NCI-H2081 treated with DMSO at 0.1 percent for 48 hours (cell line): ENCODE measurements around the gene ITGB1.

ENCODE experiments used
- DNase-seq: peaks from one replicate; lab custom pipeline; 2025; lab: John Stamatoyannopoulos, UW

ITGB1 gene

DNA sequence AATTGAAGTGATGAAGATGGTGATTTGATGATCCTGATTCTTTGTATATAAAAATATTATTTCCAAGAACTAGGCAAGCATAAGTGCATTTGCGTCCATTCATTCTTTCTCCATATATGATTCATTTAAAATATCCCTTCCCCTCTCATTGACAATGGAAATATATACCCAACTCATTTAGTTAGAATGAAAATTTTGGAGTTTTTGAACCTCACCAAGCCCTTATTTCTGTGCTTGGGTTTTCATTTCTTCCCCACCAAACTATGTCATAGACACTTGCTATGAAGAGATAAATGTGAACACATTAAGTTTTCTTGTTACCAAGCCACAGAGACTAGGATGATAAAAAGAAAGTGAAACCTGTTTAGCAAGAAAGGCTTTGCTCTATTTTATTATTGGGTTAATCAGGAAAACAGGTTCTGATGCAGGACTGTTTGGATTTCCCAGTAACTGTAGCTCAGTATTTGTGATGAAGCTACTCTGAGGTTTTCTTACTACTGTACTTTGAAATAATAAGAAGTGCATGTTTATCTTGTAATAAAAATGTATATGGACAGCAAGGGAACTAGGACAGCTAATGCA, 68.3 kb downstream of the ITGB1 start:
- no peak for DNase-seq

DNA sequence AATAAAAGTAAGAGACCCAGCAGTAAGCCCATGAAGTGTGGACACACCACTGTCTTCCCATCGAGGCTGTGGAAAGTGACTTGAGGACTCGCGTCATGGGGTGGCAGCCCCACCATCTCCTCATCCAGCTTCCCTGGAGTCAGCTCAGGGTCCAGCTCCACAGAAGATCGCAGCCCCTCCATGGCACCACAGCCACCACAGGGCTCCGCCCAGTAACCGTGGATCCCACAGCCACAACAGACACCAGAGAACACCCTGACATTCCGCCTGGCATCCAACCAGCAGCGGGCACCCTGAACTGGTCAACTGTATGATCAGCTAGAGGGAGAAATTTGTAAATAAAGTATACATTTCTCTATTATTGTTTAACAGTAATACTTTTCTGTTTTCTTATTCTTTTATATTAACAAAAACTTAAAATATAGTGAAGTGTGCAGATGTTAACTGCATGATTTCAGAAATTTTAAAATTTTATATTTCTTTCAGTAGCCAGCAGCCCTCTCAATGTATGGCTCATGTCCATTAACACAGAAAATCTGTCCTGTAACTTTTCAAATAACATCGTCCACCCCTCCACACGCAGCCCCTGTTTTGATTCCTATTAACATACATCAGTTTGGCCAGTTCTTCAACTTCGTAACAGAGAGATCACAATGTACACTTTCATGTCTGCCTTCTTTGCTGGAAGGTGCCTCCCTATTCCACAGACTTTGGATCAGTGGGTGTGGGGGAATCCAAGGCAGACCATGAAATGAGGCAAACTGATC, 69.7 kb downstream of the ITGB1 start:
- DNase-seq = no peak

DNA sequence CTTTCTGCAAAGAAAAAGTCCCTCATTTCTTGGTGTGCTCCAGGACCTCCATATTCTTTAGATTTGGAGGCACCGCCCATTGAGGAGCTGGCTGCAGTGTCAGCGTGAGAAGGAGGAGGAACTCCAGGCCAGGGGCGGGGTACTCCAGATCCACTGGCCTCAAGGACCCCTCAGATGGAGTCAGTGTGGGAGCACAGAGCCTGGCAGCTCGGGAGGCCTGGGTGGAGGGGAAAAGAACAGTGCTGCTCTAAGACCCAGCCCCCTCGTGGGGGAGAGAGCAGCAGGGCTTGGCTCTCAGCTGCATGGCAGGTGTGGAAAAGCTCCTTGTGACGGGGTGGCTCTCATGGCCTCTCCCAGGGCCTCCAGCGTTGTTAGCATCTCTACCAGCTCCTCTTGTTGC, 70.5 kb downstream of the ITGB1 start:
- no peak for DNase-seq

DNA sequence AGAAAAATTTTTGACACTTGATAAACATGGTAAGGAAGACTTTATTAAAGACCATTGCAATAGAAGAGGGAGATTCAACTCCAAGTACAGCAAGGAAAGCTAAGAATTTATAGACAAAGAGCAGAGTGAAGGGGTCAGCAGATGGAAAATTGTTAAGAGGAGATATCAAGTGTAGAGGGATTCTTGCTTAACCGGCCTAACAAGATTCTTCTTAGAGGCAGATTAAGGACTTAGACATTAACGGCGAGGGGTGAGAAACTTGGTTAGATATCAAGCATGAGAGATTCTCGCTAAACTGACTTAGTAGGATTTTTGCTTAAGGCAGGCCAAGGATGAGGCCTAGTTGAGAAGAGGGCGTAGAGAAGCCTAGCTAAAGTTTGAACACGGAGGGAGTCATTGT, 76.0 kb downstream of the ITGB1 start:
- no peak for DNase-seq

DNA sequence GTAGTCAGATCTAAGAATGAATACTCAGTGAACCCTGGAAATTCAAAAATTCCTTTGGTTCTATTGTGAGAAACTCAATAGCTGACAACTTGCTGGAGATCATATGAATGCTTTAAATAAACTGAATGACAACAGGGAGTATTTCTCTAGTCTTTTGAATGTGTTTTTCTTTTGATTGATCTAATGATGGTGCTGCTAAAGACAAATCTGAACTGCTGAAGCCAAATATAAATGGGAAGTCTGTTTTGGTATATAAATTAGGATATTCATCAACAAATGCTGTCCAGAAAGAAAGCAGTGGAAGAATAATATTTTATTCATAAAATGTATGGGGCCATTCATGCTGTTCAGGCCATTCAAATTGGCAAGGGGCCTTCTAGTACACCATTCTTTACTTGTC, 79.4 kb downstream of the ITGB1 start:
- DNase-seq = no peak

DNA sequence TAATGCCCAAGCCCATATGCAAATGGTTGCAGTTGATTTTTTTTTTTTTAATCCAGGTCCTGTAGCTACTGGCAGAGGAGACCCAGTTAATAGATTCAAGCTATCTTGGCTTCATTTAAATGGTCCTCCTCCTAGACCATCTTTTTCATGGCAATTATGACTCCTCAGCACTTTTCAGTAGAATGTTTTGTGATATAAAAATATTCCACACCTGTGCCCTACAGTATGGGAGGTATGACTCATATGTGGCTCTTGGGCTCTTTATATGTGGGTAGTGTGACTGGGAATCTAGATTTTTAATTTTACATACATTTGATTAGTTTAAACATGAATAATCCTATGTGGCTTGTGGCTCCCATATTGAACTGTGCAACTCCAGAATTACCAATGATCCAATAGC, 80.1 kb downstream of the ITGB1 start:
- no peak for DNase-seq

DNA sequence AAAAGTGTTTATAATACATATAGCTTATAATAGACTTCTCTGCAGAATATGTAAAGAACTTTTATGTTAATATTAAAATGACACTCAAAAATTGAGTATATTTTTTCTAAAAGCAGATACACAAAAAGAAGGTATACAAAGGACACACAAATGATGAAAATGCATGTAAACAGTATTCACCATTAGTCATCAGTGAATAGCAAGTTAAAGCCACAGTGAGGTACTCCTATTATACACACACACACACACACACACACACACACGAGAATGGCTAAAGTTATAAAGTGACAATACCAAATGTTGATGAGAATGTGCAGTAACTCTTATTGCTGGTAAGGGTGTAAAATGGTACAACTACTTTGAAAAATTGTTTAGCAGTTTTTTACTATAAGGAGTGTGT, 92.9 kb downstream of the ITGB1 start:
- no peak for DNase-seq

DNA sequence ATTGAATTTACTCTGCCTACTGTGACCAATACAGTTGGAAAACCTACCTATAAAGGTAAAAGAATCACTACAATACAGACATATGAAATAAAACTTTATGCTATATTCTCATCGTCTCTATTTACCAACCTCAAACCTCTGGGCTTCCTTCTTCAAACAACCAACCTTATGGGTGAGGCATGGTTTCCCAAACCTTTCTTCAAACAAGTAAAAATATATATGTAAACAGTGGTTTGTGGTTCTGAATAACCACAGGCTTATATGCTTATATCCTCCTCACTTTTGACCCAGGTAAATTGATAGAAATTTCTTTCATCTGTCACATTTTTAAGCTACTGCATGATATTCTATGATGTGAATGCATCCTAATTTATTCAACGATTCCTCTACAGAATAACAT, 103.6 kb downstream of the ITGB1 start:
- no peak for DNase-seq

DNA sequence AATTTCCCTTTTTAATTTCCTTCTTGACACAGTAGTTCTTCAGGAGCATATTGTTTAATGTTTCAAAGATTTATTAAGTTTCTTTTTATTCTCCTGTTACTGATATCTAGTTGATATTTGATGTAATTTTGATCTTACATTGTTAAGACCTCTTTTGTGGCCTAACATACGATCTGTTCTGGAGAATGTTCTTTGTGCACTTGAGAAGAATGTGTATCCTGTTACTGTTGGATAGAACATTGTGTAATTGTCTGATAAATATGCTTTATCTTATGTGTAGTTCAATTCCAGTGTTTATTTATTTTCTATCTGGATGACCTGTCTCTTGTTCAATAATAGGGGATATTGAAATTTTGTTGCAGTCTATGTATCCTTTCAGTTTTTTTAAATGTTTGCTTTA, 106.7 kb downstream of the ITGB1 start:
- DNase-seq = no peak
